Spleen (tissue), 7 donors: Measurements from ENCODE around the gene NPEPL1.

Source experiments
- POLR2AphosphoS5 ChIP-seq, 3 donors: sonication (generic); formaldehyde crosslinking; IDR thresholded peaks; one replicate each; pipeline ENCODE4 v1.5.1; 2017; ENCODE audit warnings: antibody characterized with exemption in 3 of 3
- TF ChIP-seq, protein P1 (sequence below), 11 experiments: fragments of 200-600 bp in 7 of 11; fragments of 450-650 bp in 4 of 11; sonication (generic) in 4 of 11; IDR thresholded peaks in 8 of 11; conservative IDR thresholded peaks in 3 of 11; 1 replicate in 7 of 11; 2 replicates in 4 of 11; pipeline versions ENCODE4 v1.4.0 to v1.8.0; 2016 to 2021; ENCODE audit warnings: antibody characterized with exemption in 11 of 11, inconsistent platforms in 4 of 11, mild to moderate bottlenecking in 1 of 11
- donor health status: DM: no; HTN: no; CAD: no; lungs with moderate emphysema.
- donor health status: DM: no; HTN: no; CAD: no.
- donor health status: DM: no; HTN: no; CAD: no.

DNA sequence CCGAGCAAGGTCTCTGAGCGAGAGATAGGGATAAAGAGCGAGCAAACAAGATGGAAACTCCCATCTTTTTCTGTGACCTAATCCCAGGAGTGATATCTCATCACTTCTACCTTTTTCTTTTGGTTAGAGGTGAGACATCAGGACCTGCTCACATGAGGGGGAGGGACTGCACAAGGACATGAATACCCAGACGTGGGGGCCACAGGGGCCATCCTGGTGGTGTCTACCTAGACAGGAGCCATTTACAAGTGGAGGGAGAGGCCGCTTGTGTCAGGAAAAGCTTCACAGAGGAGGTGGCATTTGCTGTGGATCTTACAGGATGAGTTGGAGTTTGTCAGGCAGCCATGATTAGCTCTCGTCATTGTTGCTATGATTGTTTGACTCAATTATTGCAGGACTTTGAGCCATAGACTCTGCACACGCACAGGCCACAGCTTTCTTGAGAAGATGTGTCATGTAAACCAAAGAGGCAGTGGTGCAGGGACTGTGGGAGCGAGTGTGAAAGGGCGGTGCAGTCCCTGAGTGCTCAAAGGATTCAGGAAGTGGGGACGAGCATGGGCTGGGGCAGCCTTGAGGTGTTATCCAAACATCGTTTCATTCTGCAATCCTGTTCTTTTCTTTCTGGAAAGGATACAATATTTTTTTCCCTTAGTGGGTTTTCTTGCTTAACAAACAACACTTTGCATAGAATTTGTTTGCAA lies 7.7 kb downstream of the NPEPL1 start:
- TF ChIP-seq, protein P1, sequence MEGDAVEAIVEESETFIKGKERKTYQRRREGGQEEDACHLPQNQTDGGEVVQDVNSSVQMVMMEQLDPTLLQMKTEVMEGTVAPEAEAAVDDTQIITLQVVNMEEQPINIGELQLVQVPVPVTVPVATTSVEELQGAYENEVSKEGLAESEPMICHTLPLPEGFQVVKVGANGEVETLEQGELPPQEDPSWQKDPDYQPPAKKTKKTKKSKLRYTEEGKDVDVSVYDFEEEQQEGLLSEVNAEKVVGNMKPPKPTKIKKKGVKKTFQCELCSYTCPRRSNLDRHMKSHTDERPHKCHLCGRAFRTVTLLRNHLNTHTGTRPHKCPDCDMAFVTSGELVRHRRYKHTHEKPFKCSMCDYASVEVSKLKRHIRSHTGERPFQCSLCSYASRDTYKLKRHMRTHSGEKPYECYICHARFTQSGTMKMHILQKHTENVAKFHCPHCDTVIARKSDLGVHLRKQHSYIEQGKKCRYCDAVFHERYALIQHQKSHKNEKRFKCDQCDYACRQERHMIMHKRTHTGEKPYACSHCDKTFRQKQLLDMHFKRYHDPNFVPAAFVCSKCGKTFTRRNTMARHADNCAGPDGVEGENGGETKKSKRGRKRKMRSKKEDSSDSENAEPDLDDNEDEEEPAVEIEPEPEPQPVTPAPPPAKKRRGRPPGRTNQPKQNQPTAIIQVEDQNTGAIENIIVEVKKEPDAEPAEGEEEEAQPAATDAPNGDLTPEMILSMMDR (IDR thresholded peaks at IDR 0.05 in 8 of 11, conservative IDR thresholded peaks at IDR 0.05 in 3 of 11), result no peak
- no peak for TF ChIP-seq POLR2AphosphoS5 (IDR thresholded peaks at IDR 0.05)
